ENCODE results near the gene BST1.

BST1 gene

GRCh38 chr4:15712214-15712613, 9.3 kb downstream of the BST1 start:
- DNase-seq (ENCODE audit: low spot score) = no peak
- no peak for TF ChIP-seq CTCF (IDR thresholded peaks at IDR 0.05; ENCODE audit: extremely low read depth, insufficient read depth, missing control alignments)
- in situ Hi-C loops (cut with MboI; ENCODE audit: low pct_unique_long_range_greater_than_20kb, low sequenced_read_pairs, unreplicated experiment) = no loop called here

- DNase-seq (ENCODE audit: low spot score) = no peak
- no peak for TF ChIP-seq CTCF (IDR thresholded peaks at IDR 0.05; ENCODE audit: extremely low read depth, insufficient read depth, missing control alignments)
- in situ Hi-C loops (cut with MboI; ENCODE audit: low pct_unique_long_range_greater_than_20kb, low sequenced_read_pairs, unreplicated experiment) = no loop called here
These were observed 11.3 kb downstream of the BST1 start for GRCh38 chr4:15714141-15714540.

GRCh38 chr4:15714646-15715435, 12.0 kb downstream of the BST1 start:
- in situ Hi-C loops (cut with MboI; ENCODE audit: low pct_unique_long_range_greater_than_20kb, low sequenced_read_pairs, unreplicated experiment) = no loop called here
- TF ChIP-seq CTCF (IDR thresholded peaks at IDR 0.05; ENCODE audit: extremely low read depth, insufficient read depth, missing control alignments) = no peak
- DNase-seq (ENCODE audit: low spot score) = no peak

DNA sequence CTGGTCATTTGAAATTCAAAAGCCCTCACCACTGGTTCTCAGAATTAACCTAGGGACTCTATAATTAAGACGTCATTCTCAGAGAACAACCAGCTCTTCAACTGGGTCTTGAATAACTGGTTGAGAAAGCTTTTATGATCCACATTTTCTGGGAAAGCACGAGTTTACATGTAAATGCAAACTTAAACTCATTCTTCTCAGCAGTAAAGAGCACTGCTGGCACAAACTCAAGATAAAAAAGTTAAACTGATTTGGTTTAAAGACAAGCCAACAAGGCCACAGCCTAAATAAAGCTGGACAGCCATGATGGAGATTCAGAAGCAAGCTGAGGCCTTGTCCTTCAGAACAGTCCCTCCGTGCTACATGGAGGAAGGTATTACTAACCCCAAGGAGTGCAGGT, 13.2 kb downstream of the BST1 start:
- DNase-seq (ENCODE audit: low spot score) = no peak
- in situ Hi-C loops (cut with MboI; ENCODE audit: low pct_unique_long_range_greater_than_20kb, low sequenced_read_pairs, unreplicated experiment) = no loop called here
- no peak for TF ChIP-seq CTCF (IDR thresholded peaks at IDR 0.05; ENCODE audit: extremely low read depth, insufficient read depth, missing control alignments)

- no peak for TF ChIP-seq CTCF (IDR thresholded peaks at IDR 0.05; ENCODE audit: extremely low read depth, insufficient read depth, missing control alignments)
- in situ Hi-C loops (cut with MboI; ENCODE audit: low pct_unique_long_range_greater_than_20kb, low sequenced_read_pairs, unreplicated experiment) = no loop called here
- no peak for DNase-seq (ENCODE audit: low spot score)
These were observed 14.2 kb downstream of the BST1 start for GRCh38 chr4:15717086-15717485.

GRCh38 chr4:15717657-15718416, 15.0 kb downstream of the BST1 start:
- TF ChIP-seq CTCF (IDR thresholded peaks at IDR 0.05; ENCODE audit: extremely low read depth, insufficient read depth, missing control alignments) = no peak

More at GRCh38 chr4:15717657-15718416, 15.0 kb downstream of the BST1 start:
- no peak for DNase-seq (ENCODE audit: low spot score)
- in situ Hi-C loops (cut with MboI; ENCODE audit: low pct_unique_long_range_greater_than_20kb, low sequenced_read_pairs, unreplicated experiment) = no loop called here
